Tibial artery (tissue), 4 donors: ENCODE measurements around the gene CHD2.

Source experiments
- DNase-seq, 2 donors: peaks; one replicate each; pipeline ENCODE4 v3.0.0-alpha.2; 2019
- H3K27ac ChIP-seq, 2 donors: fragments of 200-600 bp; sonication (generic) in 1 of 2; 1 replicate in 1 of 2; 2 replicates in 1 of 2; pipeline ENCODE4 v1.5.1; 2018 to 2019; ENCODE audit warnings: mild to moderate bottlenecking in 1 of 2
- H3K27me3 ChIP-seq, 2 donors: fragments of 200-600 bp; sonication (generic) in 1 of 2; one replicate each; pipeline versions ENCODE4 v1.5.1 to v1.6.0; 2016 to 2019
- H3K36me3 ChIP-seq, 3 donors: fragments of 200-600 bp; sonication (generic) in 2 of 3; one replicate each; pipeline ENCODE4 v1.5.1; 2016 to 2019; ENCODE audit warnings: mild to moderate bottlenecking in 2 of 3
- H3K4me1 ChIP-seq, 4 donors: fragments of 200-600 bp; sonication (generic) in 2 of 4; 1 replicate in 3 of 4; 2 replicates in 1 of 4; pipeline ENCODE4 v1.5.1; 2016 to 2019
- H3K4me3 ChIP-seq, 2 donors: fragments of 200-600 bp; sonication (generic) in 1 of 2; 1 replicate in 1 of 2; 2 replicates in 1 of 2; pipeline ENCODE4 v1.5.1; 2018 to 2019; ENCODE audit warnings: mild to moderate bottlenecking in 2 of 2
- H3K9me3 ChIP-seq, 3 donors: fragments of 200-600 bp; sonication (generic) in 1 of 3; one replicate each; pipeline ENCODE4 v1.5.1; 2016 to 2019
- CTCF ChIP-seq, 2 experiments: fragments of 200-600 bp in 1 of 2; fragments of 450-650 bp in 1 of 2; IDR thresholded peaks; one replicate each; pipeline ENCODE4 v1.5.1; 2017 to 2019; ENCODE audit warnings: antibody characterized with exemption in 2 of 2, mild to moderate bottlenecking in 1 of 2, moderate library complexity in 1 of 2
- intact Hi-C: fragments of 100-400 bp; cut with DNase I; formaldehyde crosslinking; loops from one replicate; pipeline ENCODE4 v1.15.0; 2023; ENCODE audit warnings: low total_unique reads

CHD2 gene

GRCh38 chr15:93020976-93021772 is 121.0 kb downstream of the CHD2 start:
- no peaks in the 10 kb centered on the region for H3K9me3 ChIP-seq
- no peak for DNase-seq
- H3K27ac ChIP-seq: no peak overlapping the region
- H3K4me3 ChIP-seq: no peak overlapping the region
- intact Hi-C loops: loop anchor here (10.0 kb wide), 2 partner anchors 54 to 226 kb away; no protein-coding TSS in a partner anchor
- peaks cover 70 to 96% (median 76%) of the 10 kb centered on the region in 3 donors for H3K36me3 ChIP-seq
- no peak for TF ChIP-seq CTCF (IDR thresholded peaks at IDR 0.05)
- H3K4me1 ChIP-seq: peaks cover 0 to 18% (median 5%) of the 10 kb centered on the region in 4 donors
- H3K27me3 ChIP-seq: no peaks in the 10 kb centered on the region

- intact Hi-C loops: loop anchor here (10.0 kb wide), 2 partner anchors 51 to 229 kb away; no protein-coding TSS in a partner anchor
- no peak for TF ChIP-seq CTCF (IDR thresholded peaks at IDR 0.05)
- DNase-seq: peak in 1 of 2 donors; percentile 53
- Histone ChIP-seq H3K4me3 (no peak overlapping the region), H3K27ac (no peak overlapping the region), H3K4me1 (peaks cover 0 to 37% (median 32%) of the 10 kb centered on the region in 4 donors), H3K9me3 (no peaks in the 10 kb centered on the region), H3K27me3 (no peaks in the 10 kb centered on the region), H3K36me3 (peaks cover 63 to 71% (median 67%) of the 10 kb centered on the region in 3 donors)
These were observed 124.2 kb downstream of the CHD2 start for GRCh38 chr15:93024293-93024692.

GRCh38 chr15:93024716-93025624 is 124.8 kb downstream of the CHD2 start:
- peak overlapping the region; percentile 88 to 93 for H3K27ac ChIP-seq
- H3K9me3 ChIP-seq: no peaks in the 10 kb centered on the region
- intact Hi-C loops: loop anchor here (10.0 kb wide), 2 partner anchors 50 to 230 kb away; no protein-coding TSS in a partner anchor
- peak in 1 of 2 donors; percentile 64 for DNase-seq
- peaks cover 56 to 64% (median 60%) of the 10 kb centered on the region in 3 donors for H3K36me3 ChIP-seq
- H3K27me3 ChIP-seq: no peaks in the 10 kb centered on the region
- H3K4me3 ChIP-seq: no peak overlapping the region
- peaks cover 5 to 44% (median 38%) of the 10 kb centered on the region in 4 donors for H3K4me1 ChIP-seq
- no peak for TF ChIP-seq CTCF (IDR thresholded peaks at IDR 0.05)

GRCh38 chr15:93025625-93025982 is 125.5 kb downstream of the CHD2 start:
- intact Hi-C loops: loop anchor here (10.0 kb wide), 2 partner anchors 49 to 231 kb away; no protein-coding TSS in a partner anchor
- TF ChIP-seq CTCF (IDR thresholded peaks at IDR 0.05): no peak
- DNase-seq: no peak
- H3K9me3 ChIP-seq: no peaks in the 10 kb centered on the region
- no peaks in the 10 kb centered on the region for H3K27me3 ChIP-seq
- H3K4me1 ChIP-seq: peaks cover 5 to 50% (median 45%) of the 10 kb centered on the region in 4 donors
- no peak overlapping the region for H3K4me3 ChIP-seq
- peak overlapping the region; percentile 88 to 93 for H3K27ac ChIP-seq
- H3K36me3 ChIP-seq: peaks cover 50 to 58% (median 54%) of the 10 kb centered on the region in 3 donors

- peak in 1 of 2 donors; percentile 64 for DNase-seq
- Histone ChIP-seq H3K27ac (peak overlapping the region; percentile 88 to 93), H3K9me3 (no peaks in the 10 kb centered on the region), H3K36me3 (peaks cover 45 to 50% (median 48%) of the 10 kb centered on the region in 3 donors), H3K4me3 (no peak overlapping the region), H3K4me1 (peaks cover 5 to 57% (median 49%) of the 10 kb centered on the region in 4 donors), H3K27me3 (no peaks in the 10 kb centered on the region)
- TF ChIP-seq CTCF (IDR thresholded peaks at IDR 0.05): no peak
- intact Hi-C loops: loop anchor here (10.0 kb wide), 2 partner anchors 48 to 232 kb away; no protein-coding TSS in a partner anchor
These were observed 126.3 kb downstream of the CHD2 start for GRCh38 chr15:93026380-93026817.
